IPS DF 6.9 (cell line): Measurements from ENCODE around the gene CAMTA1.

ENCODE experiments used
- DNase-seq: peaks from one replicate; pipeline ENCODE4 v3.0.0-alpha.2; 2013; ENCODE audit warnings: low read depth, low spot score
- H3K27ac ChIP-seq: one replicate; pipeline ENCODE4 v1.5.1; 2013; ENCODE audit warnings: low read length, control low read depth
- H3K27me3 ChIP-seq: 2 replicates; pipeline ENCODE4 v1.6.1; 2013; ENCODE audit warnings: mild to moderate bottlenecking, low read length; ENCODE audit not compliant: control insufficient read depth, insufficient read depth
- H3K36me3 ChIP-seq: 2 replicates; pipeline ENCODE4 v1.6.1; 2013; ENCODE audit warnings: low read length; ENCODE audit not compliant: control insufficient read depth, insufficient read depth
- H3K4me1 ChIP-seq: 2 replicates; pipeline ENCODE4 v1.6.1; 2013; ENCODE audit warnings: low read length; ENCODE audit not compliant: control insufficient read depth, insufficient read depth
- H3K4me3 ChIP-seq: 2 replicates; pipeline ENCODE4 v1.5.1; 2013; ENCODE audit warnings: mild to moderate bottlenecking, low read length
- H3K9me3 ChIP-seq: 2 replicates; pipeline ENCODE4 v1.6.1; 2013; ENCODE audit warnings: low read length, inconsistent platforms; ENCODE audit not compliant: control insufficient read depth, insufficient read depth
- WGBS: extraction: QIAGEN DNeasy Blood & Tissue Kit; methylation state at CpG from one replicate; pipeline ENCODE4 v1.1.7; 2013; ENCODE audit warnings: mixed read lengths, missing lambda C conversion rate; ENCODE audit not compliant: insufficient read length, insufficient coverage; 5-methylcytosine and 5-hydroxymethylcytosine counted together

The CAMTA1 gene

GRCh38 chr1:7586031-7586941 lies 801.0 kb downstream of the CAMTA1 start:
- H3K36me3 ChIP-seq, result no peaks in the 10 kb centered on the region
- no peak overlapping the region for H3K4me3 ChIP-seq
- H3K4me1 ChIP-seq, result no peaks in the 10 kb centered on the region
- H3K9me3 ChIP-seq, result no peaks in the 10 kb centered on the region
- no peak for DNase-seq
- no peak overlapping the region for H3K27ac ChIP-seq
- WGBS, result no CpG with 5 or more reads among the region's 26 CpGs
- H3K27me3 ChIP-seq, result no peaks in the 10 kb centered on the region

GRCh38 chr1:7587108-7587772 lies 802.0 kb downstream of the CAMTA1 start:
- Histone ChIP-seq H3K4me1 (no peaks in the 10 kb centered on the region), H3K9me3 (no peaks in the 10 kb centered on the region), H3K36me3 (no peaks in the 10 kb centered on the region), H3K27me3 (no peaks in the 10 kb centered on the region), H3K27ac (no peak overlapping the region), H3K4me3 (no peak overlapping the region)
- DNase-seq, result no peak
- no CpG with 5 or more reads among the region's 18 CpGs for WGBS

GRCh38 chr1:7587773-7588456 lies 802.7 kb downstream of the CAMTA1 start:
- H3K9me3 ChIP-seq, result no peaks in the 10 kb centered on the region
- H3K4me1 ChIP-seq, result no peaks in the 10 kb centered on the region
- no peak for DNase-seq
- no peak overlapping the region for H3K4me3 ChIP-seq
- H3K36me3 ChIP-seq, result no peaks in the 10 kb centered on the region
- no peaks in the 10 kb centered on the region for H3K27me3 ChIP-seq
- H3K27ac ChIP-seq, result no peak overlapping the region
- no CpG with 5 or more reads among the region's 17 CpGs for WGBS

GRCh38 chr1:7588457-7588827 lies 803.2 kb downstream of the CAMTA1 start:
- H3K36me3 ChIP-seq, result no peaks in the 10 kb centered on the region
- no peaks in the 10 kb centered on the region for H3K27me3 ChIP-seq

GRCh38 chr1:7589080-7589735 lies 804.0 kb downstream of the CAMTA1 start:
- Histone ChIP-seq H3K4me3 (no peak overlapping the region), H3K36me3 (no peaks in the 10 kb centered on the region), H3K27ac (no peak overlapping the region), H3K4me1 (no peaks in the 10 kb centered on the region), H3K27me3 (no peaks in the 10 kb centered on the region), H3K9me3 (no peaks in the 10 kb centered on the region)
- DNase-seq, result no peak
- no CpG with 5 or more reads among the region's 14 CpGs for WGBS

More at GRCh38 chr1:7588457-7588827, 803.2 kb downstream of the CAMTA1 start:
- no CpG with 5 or more reads among the region's 7 CpGs for WGBS
- Histone ChIP-seq H3K27ac (no peak overlapping the region), H3K4me1 (no peaks in the 10 kb centered on the region), H3K9me3 (no peaks in the 10 kb centered on the region), H3K4me3 (no peak overlapping the region)
- DNase-seq, result no peak

- no peaks in the 10 kb centered on the region for H3K9me3 ChIP-seq
- H3K4me3 ChIP-seq, result no peak overlapping the region
- DNase-seq, result no peak
- WGBS, result no CpG with 5 or more reads among the region's 10 CpGs
- H3K4me1 ChIP-seq, result no peaks in the 10 kb centered on the region
- H3K36me3 ChIP-seq, result no peaks in the 10 kb centered on the region
- no peaks in the 10 kb centered on the region for H3K27me3 ChIP-seq
- H3K27ac ChIP-seq, result no peak overlapping the region
Observed at GRCh38 chr1:7589774-7590425, 804.6 kb downstream of the CAMTA1 start.

GRCh38 chr1:7590426-7590790 lies 805.2 kb downstream of the CAMTA1 start:
- Histone ChIP-seq H3K4me1 (no peaks in the 10 kb centered on the region), H3K27me3 (no peaks in the 10 kb centered on the region), H3K36me3 (no peaks in the 10 kb centered on the region), H3K4me3 (no peak overlapping the region), H3K9me3 (no peaks in the 10 kb centered on the region), H3K27ac (no peak overlapping the region)
- no CpG with 5 or more reads among the region's 4 CpGs for WGBS
- DNase-seq, result no peak

- H3K4me1 ChIP-seq, result no peaks in the 10 kb centered on the region
- WGBS, result no CpG with 5 or more reads among the region's 10 CpGs
- H3K9me3 ChIP-seq, result no peaks in the 10 kb centered on the region
- no peak overlapping the region for H3K4me3 ChIP-seq
- no peak for DNase-seq
- no peaks in the 10 kb centered on the region for H3K27me3 ChIP-seq
- H3K27ac ChIP-seq, result no peak overlapping the region
- H3K36me3 ChIP-seq, result no peaks in the 10 kb centered on the region
Observed at GRCh38 chr1:7591565-7591964, 806.3 kb downstream of the CAMTA1 start.

GRCh38 chr1:7592120-7592798 lies 807.0 kb downstream of the CAMTA1 start:
- Histone ChIP-seq H3K9me3 (no peaks in the 10 kb centered on the region), H3K4me1 (no peaks in the 10 kb centered on the region), H3K27me3 (no peaks in the 10 kb centered on the region), H3K4me3 (no peak overlapping the region), H3K27ac (no peak overlapping the region), H3K36me3 (no peaks in the 10 kb centered on the region)
- DNase-seq, result no peak
- WGBS, result no CpG with 5 or more reads among the region's 14 CpGs
